GM18858 (cell line): ENCODE results near the gene GLI3.
A peak's percentile ranks its signal among the peaks of the same experiment; 100 is the strongest.

Experiments
- ATAC-seq: cut with Tn5 transposase; IDR thresholded peaks from one replicate; pipeline ENCODE4 v1.9.1; 2021; ENCODE audit not compliant: unreplicated experiment

The GLI3 gene

DNA sequence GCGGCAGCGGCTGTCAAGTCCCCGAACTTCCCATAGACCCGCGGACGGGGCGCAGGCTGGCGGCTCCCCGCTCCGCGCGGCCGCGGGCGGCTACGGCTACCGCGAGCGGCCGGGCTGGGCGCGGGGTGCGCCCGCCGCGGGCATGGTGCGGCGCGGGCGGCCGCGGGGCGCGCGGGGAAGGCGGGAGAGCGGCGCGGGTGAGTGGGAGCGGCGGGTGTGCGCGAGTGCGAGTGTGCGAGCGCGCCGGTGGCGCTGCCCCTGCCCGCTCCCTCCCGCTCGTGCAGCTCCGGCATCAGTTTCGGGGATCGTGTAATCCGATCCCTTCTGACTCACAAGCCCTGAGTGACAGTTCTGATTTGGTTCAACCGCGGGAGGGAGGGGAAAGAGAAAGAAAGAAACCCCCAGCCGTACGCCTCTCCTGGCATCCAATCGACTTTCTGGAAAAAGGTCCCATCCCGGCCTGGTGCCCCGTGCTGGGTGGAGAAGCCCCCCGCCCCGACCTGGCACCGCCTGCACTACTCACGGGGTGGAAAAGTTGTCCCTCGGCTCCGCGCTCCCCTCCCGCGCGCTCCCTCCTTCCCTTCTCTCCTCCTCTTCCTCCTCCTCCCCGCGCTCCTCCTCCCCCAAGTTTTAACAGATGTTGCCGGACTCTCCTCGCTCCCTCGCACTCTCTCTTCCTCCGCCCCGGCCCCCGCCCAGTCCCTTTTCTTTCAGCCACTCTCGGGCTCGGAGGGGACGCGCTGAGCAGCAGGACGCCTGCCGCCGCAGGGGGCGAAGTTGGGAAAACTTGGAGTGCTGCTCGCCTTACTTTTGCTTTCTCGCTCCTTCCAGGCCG is at the start of gene GLI3:
TSS of gene GLI3 (minus strand) at position 234 of the 835 bp plus-strand sequence. CDS start 13,956 bp downstream, outside the sequence.
- peak; percentile 85 for ATAC-seq

DNA sequence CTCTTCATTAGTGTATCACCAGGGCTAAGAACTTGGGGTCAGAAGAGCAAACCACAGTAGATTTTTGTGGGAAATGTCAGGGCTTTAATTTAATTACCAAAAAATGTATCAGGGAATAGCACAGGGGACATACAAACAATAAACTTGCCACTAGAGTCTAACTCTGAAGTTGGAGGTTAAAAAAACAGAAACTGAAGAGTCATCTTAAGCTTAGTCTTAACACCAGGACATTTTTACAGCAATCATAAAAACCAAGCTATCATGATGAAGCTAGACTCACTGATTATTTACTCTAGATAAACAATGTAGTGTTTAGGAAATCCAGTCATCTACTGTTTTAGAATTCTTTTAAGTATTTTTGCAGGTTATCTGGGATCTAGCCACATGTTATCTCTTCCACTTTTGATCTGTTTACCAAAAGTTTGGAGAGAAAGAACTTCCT is 48.4 kb upstream of the GLI3 start:
- ATAC-seq: no peak

DNA sequence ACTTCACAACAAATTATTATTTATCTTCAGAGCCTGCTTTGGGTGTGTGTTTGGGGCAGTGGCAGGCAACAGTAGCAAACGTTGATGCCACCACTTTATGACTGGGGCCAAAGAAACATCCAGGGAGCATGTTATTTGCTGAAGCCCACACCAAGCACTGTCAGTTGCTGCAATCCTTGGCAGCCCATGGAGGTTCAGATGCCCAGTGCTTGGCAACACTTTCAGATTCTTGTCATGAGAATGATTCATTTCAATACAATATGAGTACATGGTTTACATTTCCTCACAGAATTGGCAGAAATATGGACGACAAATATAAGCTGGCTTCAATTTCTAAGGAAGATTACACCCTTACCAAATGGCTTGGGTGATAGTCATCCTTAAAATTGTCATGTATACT is 46.5 kb upstream of the GLI3 start:
- ATAC-seq: no peak

DNA sequence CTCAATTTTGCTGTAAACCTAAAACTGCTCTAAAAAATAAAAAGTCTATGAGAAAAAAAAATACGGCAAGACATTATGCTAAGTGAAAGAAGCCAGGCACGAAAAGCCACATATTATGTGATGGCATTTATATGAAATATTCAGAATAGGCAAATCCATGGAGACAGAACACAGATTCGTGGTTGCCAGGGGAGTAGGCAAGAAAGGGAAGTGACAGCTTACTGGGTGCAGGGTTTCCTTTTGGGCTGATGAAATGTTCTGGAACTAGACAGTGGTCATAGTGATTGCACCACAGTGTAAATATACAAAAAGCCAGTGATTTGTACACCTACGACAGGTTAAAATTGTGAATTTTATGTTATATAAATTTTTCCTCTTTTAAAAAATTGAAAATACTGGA is 41.3 kb upstream of the GLI3 start:
- ATAC-seq: no peak

DNA sequence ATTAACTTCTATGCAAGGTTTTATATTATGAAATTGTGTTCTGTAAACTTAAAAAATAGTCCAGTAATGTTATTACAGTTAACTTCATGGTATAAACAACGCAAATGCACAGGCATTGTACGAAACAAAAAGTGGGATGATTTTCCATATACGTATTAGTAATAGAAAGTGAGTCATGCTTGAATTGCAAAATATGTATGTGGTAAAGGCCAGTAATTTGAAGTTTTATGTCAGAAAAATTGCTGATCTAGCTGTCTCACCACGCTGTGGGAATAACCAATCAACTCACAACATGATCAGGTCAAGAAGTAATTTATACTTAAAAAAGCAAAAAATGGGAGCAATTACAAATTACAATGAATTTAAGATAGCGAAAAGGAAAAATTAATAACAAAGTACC is 37.0 kb upstream of the GLI3 start:
- no peak for ATAC-seq

DNA sequence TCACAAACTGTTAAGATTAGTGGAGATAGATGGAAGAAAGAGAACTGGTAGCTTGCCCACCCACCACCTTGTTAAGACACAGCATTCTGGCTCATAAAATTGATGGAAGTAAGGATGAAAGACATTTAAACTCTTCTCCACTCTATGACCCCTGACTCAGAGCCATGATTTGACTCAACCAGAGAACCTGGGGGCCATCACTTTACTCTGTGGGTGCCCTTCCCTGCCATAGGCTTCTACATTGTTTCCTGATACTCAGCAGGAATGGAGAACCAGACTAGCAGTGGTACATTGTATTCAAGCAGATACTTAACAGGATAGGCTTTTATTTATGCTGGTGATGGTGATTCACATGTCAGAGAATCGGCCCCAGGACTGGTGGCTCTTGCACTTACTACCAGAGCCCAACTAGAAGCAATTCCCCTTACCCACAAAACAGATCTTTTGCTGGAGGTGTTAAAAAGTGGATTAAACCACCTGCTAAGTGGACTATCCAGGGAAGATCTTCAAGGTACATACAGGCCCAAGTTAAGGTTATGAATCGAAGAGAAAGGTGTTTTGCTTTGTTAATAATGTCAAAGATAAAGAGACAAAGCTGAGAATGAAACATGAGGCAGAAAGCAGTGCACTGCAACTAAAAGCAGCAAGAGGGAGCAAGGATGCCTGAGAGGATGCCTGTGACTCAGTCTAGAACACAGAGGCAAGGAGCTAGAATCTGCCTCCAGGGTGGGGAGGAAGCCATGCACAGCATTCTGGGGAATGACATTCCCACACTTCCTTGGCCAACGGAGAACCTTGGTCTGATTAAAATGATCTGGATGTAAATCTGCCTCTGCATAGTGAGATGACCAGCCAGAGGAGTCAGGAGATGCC is 36.0 kb upstream of the GLI3 start:
- ATAC-seq: no peak

DNA sequence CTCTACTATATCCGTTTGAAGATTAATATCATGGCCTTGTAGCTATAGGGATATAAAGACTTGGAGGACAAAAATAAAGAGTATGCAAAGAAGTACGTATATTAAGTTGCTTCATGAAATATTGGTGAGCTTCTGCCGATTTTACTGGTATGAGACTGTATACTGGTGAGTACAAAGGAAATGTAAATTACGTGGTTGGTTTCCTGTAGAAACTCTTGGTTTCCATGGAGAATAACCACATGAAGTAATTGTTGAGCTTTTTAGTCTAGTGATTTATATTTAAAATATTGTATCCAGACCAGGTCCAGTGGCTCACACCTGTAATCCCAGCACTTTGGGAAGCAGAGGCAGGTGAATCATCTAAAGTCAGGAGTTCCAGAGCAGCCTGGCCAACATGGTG is 32.2 kb upstream of the GLI3 start:
- ATAC-seq: no peak

DNA sequence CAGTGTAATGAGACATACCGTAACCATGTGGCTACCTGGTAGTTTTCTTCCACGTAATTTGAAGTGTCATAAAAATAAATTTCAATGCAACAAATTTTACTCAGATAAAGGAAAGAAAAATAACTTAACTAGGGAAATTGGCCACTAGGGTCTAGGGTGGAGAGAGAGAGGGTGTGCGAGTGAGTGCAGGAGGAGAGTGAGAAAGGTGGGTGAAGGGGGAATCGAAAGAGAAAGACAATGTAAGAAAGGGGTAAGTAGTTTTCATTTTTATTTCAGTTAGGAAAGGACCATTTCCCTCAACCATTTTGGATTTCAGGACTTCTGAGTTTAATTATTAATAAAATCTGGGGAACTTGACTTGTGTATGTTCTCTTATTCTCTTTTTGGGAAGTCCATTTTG is 27.7 kb upstream of the GLI3 start:
- ATAC-seq: no peak

DNA sequence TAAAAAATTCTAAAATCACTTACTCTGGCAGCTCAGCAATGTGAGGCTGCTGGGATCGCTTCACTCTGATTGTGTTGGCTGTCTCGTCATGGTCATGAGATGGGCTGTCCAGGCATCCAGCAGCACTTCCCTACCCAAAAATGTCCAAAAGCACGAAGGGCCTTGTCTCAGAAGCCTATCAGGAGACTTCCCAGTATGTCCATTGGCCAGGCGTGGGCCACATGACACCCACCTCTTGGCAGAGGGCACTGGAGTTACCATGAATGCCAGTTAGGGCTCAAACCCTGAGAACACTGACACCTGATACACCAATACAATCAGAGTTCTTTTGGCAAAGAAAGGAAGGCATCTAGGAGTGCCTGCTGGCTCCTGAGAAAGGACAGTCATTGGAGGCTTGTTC is 27.0 kb upstream of the GLI3 start:
- ATAC-seq: no peak

DNA sequence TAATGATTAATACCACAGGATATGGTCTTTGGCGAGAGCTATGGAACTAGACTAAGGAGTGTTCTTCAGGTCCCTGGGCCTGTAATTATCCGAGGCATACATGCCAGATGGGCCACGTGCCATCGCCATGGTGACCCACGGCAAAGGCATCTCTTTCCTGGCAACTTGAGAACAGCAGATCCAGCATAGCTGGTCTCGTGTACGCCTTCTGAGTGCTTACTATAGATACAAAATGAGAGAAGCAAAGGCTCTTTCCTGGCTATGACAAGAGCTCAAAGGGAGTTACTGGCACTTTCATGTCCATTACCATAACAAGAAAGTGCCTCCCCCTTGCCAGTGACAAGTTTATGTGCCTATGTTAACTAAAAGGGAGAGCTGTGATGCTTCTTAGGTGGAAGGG is 26.0 kb upstream of the GLI3 start:
- no peak for ATAC-seq

DNA sequence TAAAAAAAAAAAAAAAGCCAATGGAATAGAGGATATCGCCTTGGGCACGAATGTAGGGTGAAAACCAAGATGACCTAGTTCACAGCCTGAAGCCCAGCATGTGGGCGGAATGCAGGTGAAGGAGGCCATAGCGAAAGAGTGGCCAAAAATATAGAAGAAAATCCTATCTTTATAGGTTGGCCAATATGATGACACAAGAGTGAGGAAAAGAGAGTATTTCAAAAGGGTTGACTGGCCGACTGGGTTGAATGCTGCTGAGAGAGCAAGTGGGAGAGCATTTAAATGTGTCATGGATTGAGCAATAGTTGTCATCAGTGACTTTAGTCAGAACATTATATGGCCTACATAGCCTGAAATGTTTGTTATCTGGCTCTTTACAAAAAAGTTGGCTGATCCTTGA is 17.2 kb upstream of the GLI3 start:
- ATAC-seq: no peak

DNA sequence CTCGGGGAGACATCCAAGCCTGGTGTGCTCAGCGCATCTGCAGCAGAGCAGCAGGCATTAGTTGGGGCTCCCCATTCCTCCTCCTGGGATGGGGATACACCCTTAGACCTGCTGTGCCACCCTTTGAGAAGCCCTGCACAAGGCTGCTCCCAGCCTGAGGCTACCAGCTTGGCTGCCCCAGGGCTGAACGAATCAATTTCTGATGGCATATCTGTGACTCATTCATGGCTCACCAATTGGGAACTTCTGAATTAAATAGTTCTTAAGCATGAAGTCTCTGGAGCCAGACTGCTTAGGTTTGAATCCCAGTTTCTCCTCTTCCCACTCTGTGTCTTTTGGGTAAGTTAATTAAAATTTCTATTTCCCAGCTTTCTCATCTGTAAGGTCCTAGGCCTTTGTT is 16.3 kb upstream of the GLI3 start:
- no peak for ATAC-seq

DNA sequence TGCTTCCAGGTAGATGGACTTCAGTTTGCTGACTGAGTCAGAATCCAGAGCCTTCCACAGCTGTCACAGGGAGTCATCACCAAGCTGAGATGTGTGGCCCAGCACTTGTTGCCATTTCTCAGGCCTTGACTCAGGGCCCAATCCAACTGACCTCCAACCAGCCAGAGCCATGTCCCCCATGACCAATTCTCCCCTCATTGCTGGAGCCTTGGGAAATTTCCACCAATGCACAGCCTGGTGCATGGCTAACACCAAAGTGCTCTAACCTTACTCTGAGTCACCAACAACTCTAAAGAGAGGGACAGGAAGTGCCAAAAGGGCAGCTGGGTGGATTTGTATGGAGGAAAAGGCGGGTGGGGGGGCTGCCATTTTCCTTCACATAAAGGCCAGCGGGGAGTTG is 13.4 kb upstream of the GLI3 start:
- ATAC-seq: no peak

DNA sequence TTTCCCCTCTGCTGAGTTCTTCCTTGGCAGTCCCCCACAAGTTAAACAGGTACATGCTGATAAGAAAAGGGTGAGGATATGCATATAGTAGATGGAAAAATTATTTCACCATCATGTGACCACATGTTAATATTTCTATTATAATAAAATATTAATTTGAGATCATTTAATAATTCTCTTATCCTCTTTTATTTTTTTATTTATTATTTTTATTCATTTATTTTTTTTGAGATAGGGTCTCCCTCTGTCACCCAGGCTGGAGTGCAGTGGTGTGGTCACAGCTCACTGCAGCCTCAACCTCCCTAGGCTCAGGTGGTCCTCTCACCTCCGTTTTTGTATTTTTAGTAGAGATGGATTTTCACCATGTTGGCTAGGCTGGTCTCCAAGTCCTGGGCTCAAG is 11.6 kb upstream of the GLI3 start:
- ATAC-seq: no peak

DNA sequence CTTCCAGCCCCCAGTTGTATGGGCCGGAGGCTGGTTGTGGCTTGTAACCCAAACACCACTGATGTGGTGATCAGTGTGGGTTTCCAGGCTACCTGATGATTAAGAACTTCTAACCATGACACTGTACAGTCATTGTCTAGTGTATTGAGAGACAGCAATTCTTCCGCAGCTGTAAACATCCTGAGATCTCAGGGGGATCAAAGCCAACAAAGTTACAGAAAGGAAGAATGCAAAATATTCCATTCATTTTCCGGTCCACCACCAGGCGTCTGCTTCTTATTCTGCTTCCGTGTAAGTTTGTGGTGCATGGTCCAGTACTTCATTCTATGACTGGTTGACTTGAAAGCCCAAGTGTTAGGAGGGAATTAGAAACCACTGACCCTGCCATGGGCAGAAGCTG is 10.3 kb upstream of the GLI3 start:
- ATAC-seq: no peak

DNA sequence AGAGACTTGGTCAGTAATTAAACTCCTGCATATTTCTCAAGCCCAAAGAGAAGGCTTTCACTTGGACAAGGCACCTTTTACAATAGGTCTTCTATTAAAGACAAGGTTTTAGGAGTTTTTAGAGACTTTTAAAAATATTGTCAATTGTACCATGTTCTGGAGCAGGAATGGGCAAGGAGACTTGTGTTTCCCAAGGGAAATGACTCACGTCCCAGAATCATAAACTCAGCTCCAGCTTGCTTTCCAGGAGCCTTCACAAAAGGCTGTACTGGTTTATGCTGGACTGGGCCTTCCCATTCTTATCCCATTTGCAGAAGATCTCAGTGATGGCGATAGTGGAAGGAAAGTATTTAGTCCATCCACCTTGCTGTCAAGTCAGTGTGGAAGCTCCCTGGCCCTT is 7.8 kb upstream of the GLI3 start:
- ATAC-seq: no peak

DNA sequence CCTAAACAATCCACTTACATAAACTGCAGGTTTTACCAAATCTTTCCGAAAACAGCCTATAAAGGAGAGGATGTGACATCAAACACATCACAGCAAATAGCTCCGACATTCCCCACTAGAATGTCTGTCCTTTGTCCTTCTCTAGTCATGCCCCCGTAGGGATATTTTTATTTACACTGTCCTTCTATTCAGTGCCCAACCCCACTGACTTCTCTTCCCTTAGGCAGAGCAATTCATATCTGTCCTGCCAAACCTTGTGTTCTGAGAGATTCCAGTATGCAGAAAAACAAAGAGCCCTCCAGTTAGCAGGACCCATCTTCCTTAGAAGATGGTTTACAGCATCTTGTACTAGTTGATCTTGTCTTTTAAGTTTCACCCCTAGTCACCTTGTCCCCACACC is 5.4 kb upstream of the GLI3 start:
- no peak for ATAC-seq

DNA sequence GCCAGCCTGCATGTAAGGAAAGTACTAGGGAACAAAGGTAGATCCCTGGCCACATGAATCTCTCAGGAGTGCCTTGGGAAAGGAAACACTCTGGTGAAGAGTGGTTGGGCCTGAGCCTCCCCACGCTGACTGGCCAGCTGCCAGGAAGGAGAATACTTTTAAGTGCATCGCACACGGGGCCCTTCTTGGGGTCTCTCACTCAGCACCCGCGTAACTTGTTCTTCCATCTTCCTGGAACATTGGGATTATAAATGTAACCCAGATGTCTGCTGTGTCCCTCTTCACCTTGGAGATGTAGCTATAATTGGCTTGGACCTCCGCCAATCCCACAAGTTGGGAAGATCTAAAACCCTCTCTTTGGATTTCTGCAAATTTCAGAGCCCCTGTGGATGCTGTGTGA is 4.4 kb upstream of the GLI3 start:
- ATAC-seq: no peak

DNA sequence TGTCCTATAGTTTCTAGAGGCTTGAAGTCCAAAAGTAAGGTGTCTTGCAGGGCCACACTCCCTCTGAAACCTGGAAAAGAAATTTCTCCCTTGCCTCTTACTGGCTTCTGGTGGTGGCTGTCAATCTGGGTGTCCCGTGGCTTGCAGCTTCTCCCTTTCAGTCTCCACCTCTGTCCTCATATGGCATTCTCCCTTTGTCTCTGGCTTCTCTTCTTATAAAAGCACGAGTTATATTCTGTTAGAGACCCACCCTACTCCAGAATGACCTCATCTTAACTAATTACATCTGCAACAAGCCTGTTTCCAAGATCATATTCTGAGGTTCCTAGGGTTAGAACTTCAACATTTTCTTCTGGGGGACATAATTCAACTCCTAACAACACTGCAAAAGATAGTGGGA is 3.4 kb upstream of the GLI3 start:
- no peak for ATAC-seq

DNA sequence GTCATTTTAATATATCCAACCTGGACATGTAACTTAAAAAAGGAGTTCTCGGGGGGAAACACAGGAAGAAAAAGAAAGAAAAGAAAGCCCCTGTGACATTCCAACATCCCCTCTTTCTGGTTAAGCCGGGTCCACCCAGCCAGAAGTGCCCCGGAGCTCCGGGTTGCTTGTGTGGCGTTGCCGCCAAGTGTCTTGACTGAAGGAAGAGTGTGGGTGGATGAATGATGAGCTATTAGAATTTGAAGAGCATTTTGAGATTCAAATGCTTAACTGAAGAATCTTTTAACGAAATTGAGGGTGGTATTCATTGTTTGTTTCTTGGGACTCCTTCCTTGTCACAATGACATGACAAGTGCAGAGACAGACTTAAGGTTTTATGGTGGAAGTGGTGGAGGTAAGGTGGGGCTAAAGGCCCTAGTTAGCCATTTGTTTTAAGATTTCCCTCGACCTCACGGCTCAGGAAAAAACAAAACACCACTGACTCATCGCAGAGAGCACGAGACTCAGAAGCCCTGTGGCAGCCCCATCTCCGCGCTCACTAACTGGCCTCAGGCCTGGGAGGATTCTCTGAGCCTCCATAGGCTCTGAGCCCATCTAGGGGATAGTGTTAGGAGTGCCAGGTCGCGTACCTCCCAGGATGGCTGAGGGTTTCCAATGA is 1.8 kb upstream of the GLI3 start:
- ATAC-seq: no peak

DNA sequence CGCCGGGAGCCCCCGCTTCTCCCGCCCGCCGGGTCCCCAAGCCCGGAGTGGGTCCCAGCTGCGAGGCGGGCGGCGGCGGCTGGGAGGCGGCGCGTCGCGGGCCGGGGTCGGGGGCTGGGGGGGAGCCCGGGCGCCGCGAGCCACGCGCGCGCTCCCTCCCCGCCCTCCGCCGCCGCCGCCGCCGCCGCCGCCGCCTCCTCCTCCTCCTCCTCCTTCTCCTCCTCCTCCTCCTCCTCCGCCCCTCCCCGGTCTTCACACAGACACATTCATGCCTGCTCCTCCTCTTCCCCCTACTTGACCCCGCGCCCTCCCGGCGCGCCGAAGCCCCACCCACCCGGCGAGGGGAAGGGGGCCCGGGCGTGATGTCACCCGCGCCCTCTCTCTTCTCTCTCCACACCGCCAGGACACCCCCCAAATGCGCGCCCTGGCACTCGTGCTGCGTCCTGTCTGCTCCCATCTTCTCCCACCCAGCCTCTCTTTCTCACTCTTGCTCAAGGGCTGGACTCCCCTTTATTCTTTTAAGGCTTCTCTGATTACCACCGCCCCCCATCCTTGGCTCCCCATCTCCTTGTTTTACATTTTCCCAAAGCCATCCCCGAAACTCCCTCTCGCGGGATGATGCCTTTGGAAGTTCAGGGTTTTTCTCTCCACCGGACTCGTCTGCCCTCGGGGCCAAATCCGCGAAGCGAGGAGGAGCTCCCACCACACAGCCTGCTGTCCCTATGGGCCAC is 967 bp upstream of the GLI3 start:
- ATAC-seq: no peak
